Measurements from ENCODE around the gene NEU4. TPM values are rescaled to one million over a fixed set of nuclear protein-coding genes. Genes with fewer than 3 reads are reported as not detected.

The NEU4 gene
- polyA plus RNA-seq, 1 donor from 2014 or later: not detected

- no peaks in the 10 kb centered on the region for H3K79me2 ChIP-seq (replicated peaks; ENCODE audit: insufficient read depth, low read length)
- no peak overlapping the region for H3K4me2 ChIP-seq (ENCODE audit: low read length)
- no peaks in the 10 kb centered on the region for H4K20me1 ChIP-seq (ENCODE audit: insufficient read depth)
- no peak overlapping the region for H2AFZ ChIP-seq (ENCODE audit: low read depth, low read length)
- H3K27me3 ChIP-seq (ENCODE audit: insufficient read depth, low read depth, low read length): no peaks in the 10 kb centered on the region
- H3K9me3 ChIP-seq (ENCODE audit: low read length): no peaks in the 10 kb centered on the region
- H3K9me2 ChIP-seq (ENCODE audit: insufficient read depth, low read length): no peaks in the 10 kb centered on the region
- H3K27ac ChIP-seq (ENCODE audit: low read length): no peak overlapping the region
- no peaks in the 10 kb centered on the region for H3K36me3 ChIP-seq (ENCODE audit: insufficient read depth, low read length)
- TF ChIP-seq POLR2AphosphoS5 (IDR thresholded peaks at IDR 0.05) (no peak), MXI1 (conservative IDR thresholded peaks at IDR 0.05; ENCODE audit: poor library complexity, severe bottlenecking) (no peak), RAD21 (conservative IDR thresholded peaks at IDR 0.05) (no peak), SMC3 (conservative IDR thresholded peaks at IDR 0.05; ENCODE audit: poor library complexity) (no peak), REST (IDR thresholded peaks at IDR 0.05; ENCODE audit: borderline replicate concordance) (no peak), TAF1 (IDR thresholded peaks at IDR 0.05; ENCODE audit: low read depth) (no peak), EZH2 (IDR thresholded peaks at IDR 0.05; ENCODE audit: borderline replicate concordance, insufficient read depth, low read length, poor library complexity, severe bottlenecking) (no peak), CTCF (IDR thresholded peaks at IDR 0.05; ENCODE audit: poor library complexity, severe bottlenecking) (no peak), EP300 (conservative IDR thresholded peaks at IDR 0.05; ENCODE audit: poor library complexity, severe bottlenecking) (no peak)
- H3F3A ChIP-seq (ENCODE audit: insufficient read depth, low read length, poor library complexity, severe bottlenecking): no peaks in the 10 kb centered on the region
- no peak overlapping the region for H3K9ac ChIP-seq (ENCODE audit: low read length)
- no peak overlapping the region for H3K4me3 ChIP-seq (ENCODE audit: low read length)
Observed at GRCh38 chr2:241837197-241837965, 28.4 kb downstream of the NEU4 start.

- H2AFZ ChIP-seq (ENCODE audit: low read depth, low read length): no peak overlapping the region
- H3F3A ChIP-seq (ENCODE audit: insufficient read depth, low read length, poor library complexity, severe bottlenecking): no peaks in the 10 kb centered on the region
- H3K36me3 ChIP-seq (ENCODE audit: insufficient read depth, low read length): no peaks in the 10 kb centered on the region
- H3K4me2 ChIP-seq (ENCODE audit: low read length): no peak overlapping the region
- no peaks in the 10 kb centered on the region for H3K9me2 ChIP-seq (ENCODE audit: insufficient read depth, low read length)
- H3K27me3 ChIP-seq (ENCODE audit: insufficient read depth, low read depth, low read length): peaks cover 4% of the 10 kb centered on the region
- H3K9ac ChIP-seq (ENCODE audit: low read length): no peak overlapping the region
- TF ChIP-seq REST (IDR thresholded peaks at IDR 0.05; ENCODE audit: borderline replicate concordance): no peak
- TF ChIP-seq TAF1 (IDR thresholded peaks at IDR 0.05; ENCODE audit: low read depth): no peak
- TF ChIP-seq EZH2 (IDR thresholded peaks at IDR 0.05; ENCODE audit: borderline replicate concordance, insufficient read depth, low read length, poor library complexity, severe bottlenecking): no peak
- TF ChIP-seq CTCF (IDR thresholded peaks at IDR 0.05; ENCODE audit: poor library complexity, severe bottlenecking): no peak
- no peak for TF ChIP-seq POLR2AphosphoS5 (IDR thresholded peaks at IDR 0.05)
- no peak for TF ChIP-seq MXI1 (conservative IDR thresholded peaks at IDR 0.05; ENCODE audit: poor library complexity, severe bottlenecking)
- TF ChIP-seq SMC3 (conservative IDR thresholded peaks at IDR 0.05; ENCODE audit: poor library complexity): no peak
- no peak for TF ChIP-seq RAD21 (conservative IDR thresholded peaks at IDR 0.05)
- TF ChIP-seq EP300 (conservative IDR thresholded peaks at IDR 0.05; ENCODE audit: poor library complexity, severe bottlenecking): no peak
- no peak overlapping the region for H3K27ac ChIP-seq (ENCODE audit: low read length)
- no peaks in the 10 kb centered on the region for H3K9me3 ChIP-seq (ENCODE audit: low read length)
- no peak overlapping the region for H3K4me3 ChIP-seq (ENCODE audit: low read length)
- H4K20me1 ChIP-seq (ENCODE audit: insufficient read depth): no peaks in the 10 kb centered on the region
- H3K79me2 ChIP-seq (replicated peaks; ENCODE audit: insufficient read depth, low read length): no peaks in the 10 kb centered on the region
Observed at GRCh38 chr2:241841181-241842066, 32.4 kb downstream of the NEU4 start.

Measured in neural cell (in vitro differentiated cells).